Measurements from ENCODE around the gene LSS.
"Not testable (repeated sequence)": the region's sequence is repeated elsewhere in the genome, so short reads cannot be mapped to it uniquely, and the experiment has no call there.

Gene LSS

GRCh38 chr21:46245213-46245915, 16.8 kb upstream of the LSS start:
- DNase-seq = no peak

- no peak for DNase-seq
These were observed 16.0 kb upstream of the LSS start for GRCh38 chr21:46244602-46245001.

GRCh38 chr21:46243960-46244361, 15.4 kb upstream of the LSS start:
- DNase-seq = no peak

GRCh38 chr21:46243325-46243724, 14.8 kb upstream of the LSS start:
- DNase-seq = no peak

GRCh38 chr21:46241577-46241976, 13.0 kb upstream of the LSS start:
- not testable (repeated sequence) for DNase-seq

GRCh38 chr21:46239817-46240325, 11.3 kb upstream of the LSS start:
- DNase-seq = no peak

GRCh38 chr21:46237474-46237873, 8.9 kb upstream of the LSS start:
- no peak for DNase-seq

- DNase-seq = no peak
These were observed 5.9 kb upstream of the LSS start for GRCh38 chr21:46234436-46234950.

GRCh38 chr21:46229923-46230260, 1.3 kb upstream of the LSS start:
- DNase-seq = no peak

- DNase-seq = peak; percentile 37
These were observed 754 bp upstream of the LSS start for GRCh38 chr21:46229133-46229922.

- DNase-seq = no peak
These were observed 696 bp downstream of the LSS start for GRCh38 chr21:46227811-46228344.

GRCh38 chr21:46226920-46227599, 1.5 kb downstream of the LSS start:
- peak; percentile 50 for DNase-seq

GRCh38 chr21:46226146-46226545, 2.4 kb downstream of the LSS start:
- DNase-seq = no peak

- not testable (repeated sequence) for DNase-seq
These were observed 4.9 kb downstream of the LSS start for GRCh38 chr21:46223661-46224060.

- no peak for DNase-seq
These were observed 5.4 kb downstream of the LSS start for GRCh38 chr21:46223217-46223616.

- DNase-seq = no peak
These were observed 6.0 kb downstream of the LSS start for GRCh38 chr21:46222436-46223116.

- DNase-seq = no peak
These were observed 6.7 kb downstream of the LSS start for GRCh38 chr21:46221664-46222435.

- DNase-seq = no peak
These were observed 7.7 kb downstream of the LSS start for GRCh38 chr21:46220847-46221246.

- DNase-seq = no peak
These were observed 8.2 kb downstream of the LSS start for GRCh38 chr21:46220275-46220810.

GRCh38 chr21:46219591-46220239, 8.9 kb downstream of the LSS start:
- DNase-seq = no peak

Measured in EL (cell line).